ENCODE data around the gene AUNIP. TPM values are rescaled to one million over a fixed set of nuclear protein-coding genes. Genes with fewer than 3 reads are reported as not detected.

Gene AUNIP
- total RNA-seq, 1 donor from 2014 or later = 4.7 TPM

- no peak overlapping the region for H3K4me3 Mint-ChIP-seq (ENCODE audit: low read depth)
- peaks cover 4% of the 10 kb centered on the region for H3K36me3 Mint-ChIP-seq (ENCODE audit: insufficient read depth)
- H3K27ac Mint-ChIP-seq = no peak overlapping the region
- DNase-seq (ENCODE audit: low spot score, unreplicated experiment) = no peak
- no peaks in the 10 kb centered on the region for H3K27me3 Mint-ChIP-seq
- H3K9me3 Mint-ChIP-seq (ENCODE audit: low read depth) = no peaks in the 10 kb centered on the region
- peaks cover 3% of the 10 kb centered on the region for H3K4me1 Mint-ChIP-seq (ENCODE audit: low read depth)
- TF ChIP-seq CTCF (IDR thresholded peaks at IDR 0.05; ENCODE audit: unreplicated experiment) = no peak
These were observed 53.4 kb downstream of the AUNIP start for GRCh38 chr1:25805863-25806225.

GRCh38 chr1:25804964-25805862 is 54.0 kb downstream of the AUNIP start:
- Mint-ChIP-seq H3K27me3 (no peaks in the 10 kb centered on the region), H3K4me3 (ENCODE audit: low read depth) (no peak overlapping the region), H3K9me3 (ENCODE audit: low read depth) (no peaks in the 10 kb centered on the region), H3K36me3 (ENCODE audit: insufficient read depth) (peaks cover 4% of the 10 kb centered on the region), H3K4me1 (ENCODE audit: low read depth) (peaks cover 6% of the 10 kb centered on the region), H3K27ac (no peak overlapping the region)
- TF ChIP-seq CTCF (IDR thresholded peaks at IDR 0.05; ENCODE audit: unreplicated experiment) = no peak
- DNase-seq (ENCODE audit: low spot score, unreplicated experiment) = no peak

- no peak for TF ChIP-seq CTCF (IDR thresholded peaks at IDR 0.05; ENCODE audit: unreplicated experiment)
- no peaks in the 10 kb centered on the region for H3K9me3 Mint-ChIP-seq (ENCODE audit: low read depth)
- no peak for DNase-seq (ENCODE audit: low spot score, unreplicated experiment)
- no peak overlapping the region for H3K27ac Mint-ChIP-seq
- no peak overlapping the region for H3K4me3 Mint-ChIP-seq (ENCODE audit: low read depth)
- H3K36me3 Mint-ChIP-seq (ENCODE audit: insufficient read depth) = peaks cover 2% of the 10 kb centered on the region
- H3K4me1 Mint-ChIP-seq (ENCODE audit: low read depth) = peaks cover 8% of the 10 kb centered on the region
- H3K27me3 Mint-ChIP-seq = no peaks in the 10 kb centered on the region
These were observed 54.9 kb downstream of the AUNIP start for GRCh38 chr1:25804244-25804963.

- H3K9me3 Mint-ChIP-seq (ENCODE audit: low read depth) = no peaks in the 10 kb centered on the region
- H3K36me3 Mint-ChIP-seq (ENCODE audit: insufficient read depth) = peaks cover 2% of the 10 kb centered on the region
These were observed 55.9 kb downstream of the AUNIP start for GRCh38 chr1:25803368-25803767.

More at GRCh38 chr1:25803368-25803767, 55.9 kb downstream of the AUNIP start:
- DNase-seq (ENCODE audit: low spot score, unreplicated experiment) = no peak
- H3K4me1 Mint-ChIP-seq (ENCODE audit: low read depth) = peaks cover 10% of the 10 kb centered on the region
- no peak overlapping the region for H3K4me3 Mint-ChIP-seq (ENCODE audit: low read depth)
- no peaks in the 10 kb centered on the region for H3K27me3 Mint-ChIP-seq
- no peak overlapping the region for H3K27ac Mint-ChIP-seq
- TF ChIP-seq CTCF (IDR thresholded peaks at IDR 0.05; ENCODE audit: unreplicated experiment) = no peak
